ENCODE results near the gene EMC9.
A peak's percentile ranks its signal among the peaks of the same experiment; 100 is the strongest.

The EMC9 gene

DNA sequence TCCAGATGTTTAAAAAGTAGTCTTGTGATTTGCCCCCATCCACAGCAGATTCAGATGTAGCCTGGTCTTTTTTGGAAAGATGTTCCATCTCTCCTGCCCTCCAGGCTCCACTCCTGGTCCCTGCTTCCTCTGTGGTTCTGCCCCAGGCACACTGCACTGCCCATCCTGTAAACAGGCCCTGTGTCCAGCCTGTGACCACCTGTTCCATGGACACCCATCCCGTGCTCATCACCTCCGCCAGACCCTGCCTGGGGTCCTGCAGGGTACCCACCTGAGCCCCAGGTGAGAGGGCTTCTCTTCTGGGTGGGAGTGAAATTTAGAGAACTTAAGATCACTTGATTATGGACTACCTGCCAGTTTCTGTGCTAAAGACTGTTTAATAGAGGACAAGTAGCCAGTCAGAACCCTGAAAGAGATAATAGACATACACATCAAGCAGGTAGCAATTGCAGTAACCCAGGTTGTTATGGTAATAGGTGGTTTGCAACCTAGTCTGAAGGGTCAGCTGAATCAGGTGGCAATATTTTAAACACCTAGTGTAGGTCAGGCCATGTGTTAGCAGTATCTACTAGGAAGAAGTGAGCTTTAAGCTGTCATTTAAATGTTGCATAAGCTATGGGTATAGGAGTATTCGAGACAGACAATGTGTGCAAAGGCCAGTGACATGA, 8.0 kb upstream of the EMC9 start:
- no peak overlapping the region for H3K27ac ChIP-seq (ENCODE audit: insufficient read depth in 1 of 2, low read depth in 1 of 2, low read length in 2 of 2, poor library complexity in 1 of 2, severe bottlenecking in 2 of 2)

DNA sequence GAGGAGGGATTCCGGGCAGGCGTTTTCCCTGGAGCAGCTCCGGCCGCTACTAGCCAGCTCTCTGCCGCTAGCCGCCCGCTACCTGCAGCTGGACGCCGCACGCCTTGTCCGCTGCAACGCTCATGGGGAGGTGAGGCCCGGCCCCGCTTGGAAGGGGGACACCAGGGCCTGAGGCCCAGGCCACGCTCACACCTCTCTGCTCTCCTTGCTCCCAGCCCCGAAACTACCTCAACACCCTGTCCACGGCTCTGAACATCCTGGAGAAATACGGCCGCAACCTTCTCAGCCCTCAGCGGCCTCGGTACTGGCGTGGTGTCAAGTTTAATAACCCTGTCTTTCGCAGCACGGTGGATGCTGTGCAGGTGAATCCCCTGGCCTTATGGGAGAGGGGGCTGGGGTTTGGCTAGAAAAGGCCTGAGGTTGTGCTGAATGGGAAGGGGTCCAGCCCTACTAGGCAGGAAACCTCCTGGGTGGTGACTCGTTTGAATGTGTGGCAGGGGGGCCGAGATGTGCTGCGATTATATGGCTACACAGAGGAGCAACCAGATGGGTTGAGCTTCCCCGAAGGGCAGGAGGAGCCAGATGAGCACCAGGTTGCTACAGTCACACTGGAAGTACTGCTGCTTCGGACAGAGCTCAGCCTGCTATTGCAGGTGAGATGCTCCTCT, 6.5 kb upstream of the EMC9 start:
- H3K36me3 ChIP-seq (ENCODE audit: control insufficient read depth in 4 of 4, insufficient read depth in 4 of 4, low read length in 3 of 4) = peaks cover 15 to 57% (median 38%) of the 10 kb centered on the region in 4 experiments
- ChIA-PET POLR2A (interaction anchor here (0.7 to 2.2 kb wide), 4 partner anchors 12 to 33 kb away, joined by 3 to 16 read pairs (median 6); partner anchors contain the start of genes DCAF11, IRF9, NRL and PSME1), CTCF (interaction anchor here (1.0 to 11.6 kb wide), 5 partner anchors 9 to 91 kb away, joined by 3 to 112 read pairs (median 9); partner anchors contain the start of gene IRF9)
- DNase-seq = no peak
- 13% methylated on average over 25 of the region's 29 CpGs for WGBS (ENCODE audit: insufficient coverage)
- peak overlapping the region; percentile 56 to 100 (median 97) for H3K4me3 ChIP-seq (ENCODE audit: control insufficient read depth in 1 of 7, extremely low read depth in 1 of 7, insufficient read depth in 4 of 7, low read depth in 2 of 7, low read length in 6 of 7)
- no peaks in the 10 kb centered on the region for H3K9me3 ChIP-seq (ENCODE audit: control extremely low read depth in 1 of 5, control insufficient read depth in 4 of 5, insufficient read depth in 2 of 5, low read depth in 1 of 5, low read length in 4 of 5)
- H3K27me3 ChIP-seq (replicated peaks in 2 of 5; ENCODE audit: control insufficient read depth in 4 of 5, insufficient read depth in 5 of 5, low read length in 4 of 5) = no peaks in the 10 kb centered on the region
- peaks cover 4 to 27% (median 23%) of the 10 kb centered on the region in 4 experiments for H3K4me1 ChIP-seq (ENCODE audit: control extremely low read depth in 1 of 4, control insufficient read depth in 4 of 4, insufficient read depth in 4 of 4, low read length in 3 of 4)
- peak overlapping the region; percentile 48 to 85 for H3K27ac ChIP-seq (ENCODE audit: insufficient read depth in 1 of 2, low read depth in 1 of 2, low read length in 2 of 2, poor library complexity in 1 of 2, severe bottlenecking in 2 of 2)

More for the DNA sequence above, 8.0 kb upstream of the EMC9 start:
- ChIA-PET POLR2A (no interaction called here), CTCF (interaction anchor here (0.6 to 11.6 kb wide), 5 partner anchors 8 to 15 kb away, joined by 3 to 112 read pairs (median 3); partner anchors contain the start of genes EMC9 and IRF9)
- H3K27me3 ChIP-seq (replicated peaks in 2 of 5; ENCODE audit: control insufficient read depth in 4 of 5, insufficient read depth in 5 of 5, low read length in 4 of 5) = no peaks in the 10 kb centered on the region
- 100% methylated on average over 2 of the region's 3 CpGs for WGBS (ENCODE audit: insufficient coverage)
- H3K4me1 ChIP-seq (ENCODE audit: control extremely low read depth in 1 of 4, control insufficient read depth in 4 of 4, insufficient read depth in 4 of 4, low read length in 3 of 4) = peaks cover 4 to 27% (median 23%) of the 10 kb centered on the region in 4 experiments
- peaks cover 14 to 46% (median 32%) of the 10 kb centered on the region in 4 experiments for H3K36me3 ChIP-seq (ENCODE audit: control insufficient read depth in 4 of 4, insufficient read depth in 4 of 4, low read length in 3 of 4)
- H3K9me3 ChIP-seq (ENCODE audit: control extremely low read depth in 1 of 5, control insufficient read depth in 4 of 5, insufficient read depth in 2 of 5, low read depth in 1 of 5, low read length in 4 of 5) = no peaks in the 10 kb centered on the region
- no peak for DNase-seq
- H3K4me3 ChIP-seq (ENCODE audit: control insufficient read depth in 1 of 7, extremely low read depth in 1 of 7, insufficient read depth in 4 of 7, low read depth in 2 of 7, low read length in 6 of 7) = no peak overlapping the region

DNA sequence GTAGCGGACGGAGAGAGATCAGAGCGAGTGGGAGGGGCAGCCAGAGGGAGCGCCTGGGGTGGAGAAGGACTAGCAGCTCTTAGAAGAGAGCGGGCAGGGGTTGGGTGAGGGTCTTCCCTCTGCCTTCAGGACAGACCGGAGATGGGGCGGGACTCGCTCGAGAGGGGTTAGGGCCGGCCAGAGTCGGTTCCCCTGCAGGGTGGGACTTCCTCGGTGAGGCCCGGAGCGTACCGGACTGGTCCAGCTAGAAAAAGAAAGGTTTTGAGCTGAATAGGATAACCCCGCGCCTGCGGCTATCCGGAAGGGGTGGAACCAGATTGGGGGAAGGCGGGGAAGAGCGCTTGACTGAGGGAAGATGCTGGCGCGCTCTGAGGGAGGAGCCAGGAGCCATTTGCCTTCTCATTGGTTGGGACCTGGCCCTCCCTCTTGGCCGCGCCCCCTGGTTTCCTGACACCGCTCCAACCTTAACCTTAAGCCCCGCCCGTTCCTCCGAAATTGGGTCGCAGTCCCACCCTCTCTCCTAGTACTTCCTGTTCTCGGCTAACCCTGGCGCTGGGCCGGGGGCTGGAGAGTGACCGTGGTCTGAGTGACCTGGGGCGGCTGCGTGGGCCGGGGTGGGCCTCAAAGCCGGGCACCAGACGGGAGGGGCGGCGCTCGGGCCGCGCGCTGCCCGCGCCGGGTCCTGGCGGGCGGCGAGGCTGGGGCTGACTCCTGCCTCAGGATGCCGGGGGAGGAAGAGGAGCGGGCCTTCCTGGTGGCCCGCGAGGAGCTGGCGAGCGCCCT, 5.8 kb upstream of the EMC9 start, which contains the start of gene RNF31:
TSS of gene RNF31 (plus strand) at position 521 of the 783 bp plus-strand sequence. CDS start at position 722, 201 bp downstream.
- no peaks in the 10 kb centered on the region for H3K9me3 ChIP-seq (ENCODE audit: control extremely low read depth in 1 of 5, control insufficient read depth in 4 of 5, insufficient read depth in 2 of 5, low read depth in 1 of 5, low read length in 4 of 5)
- DNase-seq = peak; percentile 99
- peaks cover 4 to 29% (median 27%) of the 10 kb centered on the region in 4 experiments for H3K4me1 ChIP-seq (ENCODE audit: control extremely low read depth in 1 of 4, control insufficient read depth in 4 of 4, insufficient read depth in 4 of 4, low read length in 3 of 4)
- peaks cover 15 to 53% (median 37%) of the 10 kb centered on the region in 4 experiments for H3K36me3 ChIP-seq (ENCODE audit: control insufficient read depth in 4 of 4, insufficient read depth in 4 of 4, low read length in 3 of 4)
- POLR2A ChIA-PET = interaction anchor here (0.7 to 2.2 kb wide), 7 partner anchors 9 to 38 kb away, joined by 3 to 16 read pairs (median 4); partner anchors contain the start of genes DCAF11, IRF9, NRL and PSME1
- 0% methylated on average over 46 of the region's 57 CpGs for WGBS (ENCODE audit: insufficient coverage)
- H3K27me3 ChIP-seq (replicated peaks in 2 of 5; ENCODE audit: control insufficient read depth in 4 of 5, insufficient read depth in 5 of 5, low read length in 4 of 5) = no peaks in the 10 kb centered on the region
- H3K27ac ChIP-seq (ENCODE audit: insufficient read depth in 1 of 2, low read depth in 1 of 2, low read length in 2 of 2, poor library complexity in 1 of 2, severe bottlenecking in 2 of 2) = peak within 1 kb of the TSS; percentile 71 to 85
- CTCF ChIA-PET = interaction anchor here (0.7 to 11.6 kb wide), 9 partner anchors 8 to 90 kb away, joined by 3 to 112 read pairs (median 6); partner anchors contain the start of genes DCAF11, IRF9, NRL and PSME1
- H3K4me3 ChIP-seq (ENCODE audit: control insufficient read depth in 1 of 7, extremely low read depth in 1 of 7, insufficient read depth in 4 of 7, low read depth in 2 of 7, low read length in 6 of 7) = peak within 1 kb of the TSS; percentile 56 to 100 (median 97)

DNA sequence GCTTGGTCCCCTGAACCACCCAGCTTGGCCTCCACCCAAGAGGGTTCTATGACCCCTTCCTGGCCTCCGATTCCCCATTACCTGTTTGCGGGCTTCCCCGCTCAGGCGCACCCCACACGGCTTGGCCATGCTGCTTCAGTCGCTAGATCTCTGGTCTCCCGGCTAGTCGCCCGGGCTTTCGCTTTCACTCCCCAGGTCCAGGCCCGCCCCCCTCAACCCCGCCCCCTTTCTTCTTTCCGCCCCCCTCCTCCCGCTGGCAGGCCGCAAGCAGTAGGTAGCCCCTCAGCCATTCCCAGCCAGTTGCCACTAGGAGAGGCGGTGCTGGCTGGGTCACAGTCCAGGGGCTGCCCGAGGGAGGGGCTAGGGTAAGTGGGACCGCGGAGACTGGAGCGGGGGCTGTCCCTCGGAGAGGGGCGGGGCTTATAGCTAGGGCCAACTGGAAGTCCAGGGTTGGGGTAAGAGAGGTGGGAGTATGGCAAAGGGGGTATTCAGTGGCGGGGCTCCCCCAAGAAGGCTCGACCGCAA, 5.1 kb upstream of the EMC9 start, which contains the start of gene PSME2:
TSS of gene PSME2 (minus strand) at position 158 of the 525 bp plus-strand sequence. CDS start at position 129, 29 bp downstream.
- H3K4me3 ChIP-seq (ENCODE audit: control insufficient read depth in 1 of 7, extremely low read depth in 1 of 7, insufficient read depth in 4 of 7, low read depth in 2 of 7, low read length in 6 of 7) = peak within 1 kb of the TSS; percentile 56 to 100 (median 97)
- ChIA-PET CTCF (interaction anchor here (0.7 to 11.6 kb wide), 11 partner anchors 9 to 162 kb away, joined by 3 to 112 read pairs (median 4); partner anchors contain the start of genes CIDEB, DCAF11, IRF9 and NRL), POLR2A (interaction anchor here (0.8 to 2.2 kb wide), 6 partner anchors 8 to 43 kb away, joined by 3 to 16 read pairs (median 4); partner anchors contain the start of genes DCAF11, IRF9 and NRL)
- DNase-seq = peak; percentile 95 to 99 (median 98)
- H3K4me1 ChIP-seq (ENCODE audit: control extremely low read depth in 1 of 4, control insufficient read depth in 4 of 4, insufficient read depth in 4 of 4, low read length in 3 of 4) = peaks cover 4 to 34% (median 32%) of the 10 kb centered on the region in 4 experiments
- H3K27me3 ChIP-seq (replicated peaks in 2 of 5; ENCODE audit: control insufficient read depth in 4 of 5, insufficient read depth in 5 of 5, low read length in 4 of 5) = no peaks in the 10 kb centered on the region
- peak within 1 kb of the TSS; percentile 71 to 85 for H3K27ac ChIP-seq (ENCODE audit: insufficient read depth in 1 of 2, low read depth in 1 of 2, low read length in 2 of 2, poor library complexity in 1 of 2, severe bottlenecking in 2 of 2)
- no peaks in the 10 kb centered on the region for H3K9me3 ChIP-seq (ENCODE audit: control extremely low read depth in 1 of 5, control insufficient read depth in 4 of 5, insufficient read depth in 2 of 5, low read depth in 1 of 5, low read length in 4 of 5)
- H3K36me3 ChIP-seq (ENCODE audit: control insufficient read depth in 4 of 4, insufficient read depth in 4 of 4, low read length in 3 of 4) = peaks cover 15 to 46% (median 32%) of the 10 kb centered on the region in 4 experiments
- 0% methylated on average over 13 of the region's 25 CpGs for WGBS (ENCODE audit: insufficient coverage)

DNA sequence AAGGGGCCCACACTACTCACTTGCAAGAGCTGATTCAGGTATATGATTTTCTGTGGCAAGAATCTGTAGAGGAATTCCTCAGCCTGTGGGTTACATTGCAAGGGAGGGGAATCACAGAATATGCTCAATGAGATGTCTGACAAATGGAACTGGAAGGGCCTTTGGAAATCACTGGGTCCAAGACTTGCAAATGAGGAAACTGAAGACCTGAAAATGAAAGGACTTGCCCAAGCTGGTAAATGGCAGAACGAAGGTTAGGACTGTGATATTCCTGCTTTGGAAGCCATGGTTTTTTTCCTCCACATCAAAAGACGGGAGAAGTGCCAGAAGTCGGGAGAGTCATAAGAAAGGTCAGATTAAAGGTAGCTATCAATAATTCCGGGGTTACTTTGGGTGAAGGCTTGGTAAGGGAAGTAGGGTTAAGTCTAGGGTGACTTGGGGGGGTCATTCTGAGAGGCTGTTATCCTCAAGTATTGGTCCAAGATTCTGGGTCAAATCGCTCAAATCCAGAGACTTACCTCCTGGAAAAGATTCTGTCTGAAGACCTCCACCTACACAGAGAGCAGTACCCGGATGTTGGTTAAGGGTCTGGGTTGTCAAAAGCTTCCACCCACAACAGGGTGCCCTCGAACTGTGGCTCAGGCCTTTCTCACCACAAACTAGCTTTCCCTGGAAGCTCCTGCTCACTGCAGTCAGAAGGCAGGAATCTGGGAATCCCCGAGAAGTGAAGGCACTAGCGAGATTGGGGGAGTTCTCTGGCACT, 4.5 kb upstream of the EMC9 start:
- POLR2A ChIA-PET = interaction anchor here (1.1 to 2.2 kb wide), 4 partner anchors 8 to 43 kb away, joined by 3 to 16 read pairs (median 4); partner anchors contain the start of gene IRF9
- Histone ChIP-seq H3K27me3 (replicated peaks in 2 of 5; ENCODE audit: control insufficient read depth in 4 of 5, insufficient read depth in 5 of 5, low read length in 4 of 5) (no peaks in the 10 kb centered on the region), H3K36me3 (ENCODE audit: control insufficient read depth in 4 of 4, insufficient read depth in 4 of 4, low read length in 3 of 4) (peaks cover 13 to 40% (median 26%) of the 10 kb centered on the region in 4 experiments), H3K9me3 (ENCODE audit: control extremely low read depth in 1 of 5, control insufficient read depth in 4 of 5, insufficient read depth in 2 of 5, low read depth in 1 of 5, low read length in 4 of 5) (no peaks in the 10 kb centered on the region), H3K4me3 (ENCODE audit: control insufficient read depth in 1 of 7, extremely low read depth in 1 of 7, insufficient read depth in 4 of 7, low read depth in 2 of 7, low read length in 6 of 7) (peak overlapping the region; percentile 56 to 100 (median 97)), H3K4me1 (ENCODE audit: control extremely low read depth in 1 of 4, control insufficient read depth in 4 of 4, insufficient read depth in 4 of 4, low read length in 3 of 4) (peaks cover 4 to 36% (median 33%) of the 10 kb centered on the region in 4 experiments), H3K27ac (ENCODE audit: insufficient read depth in 1 of 2, low read depth in 1 of 2, low read length in 2 of 2, poor library complexity in 1 of 2, severe bottlenecking in 2 of 2) (peak overlapping the region; percentile 71 to 85)
- 26% methylated on average over 7 of the region's 9 CpGs for WGBS (ENCODE audit: insufficient coverage)
- DNase-seq = no peak
- CTCF ChIA-PET = interaction anchor here (0.8 to 11.6 kb wide), 11 partner anchors 9 to 162 kb away, joined by 3 to 112 read pairs (median 3); partner anchors contain the start of genes CIDEB, DCAF11, IRF9 and NRL
